GM21717 (cell line): ENCODE results near the gene PRKCQ.
A peak's percentile ranks its signal among the peaks of the same experiment; 100 is the strongest.

ENCODE experiments used
- ATAC-seq: cut with Tn5 transposase; IDR thresholded peaks from one replicate; pipeline ENCODE4 v1.9.1; 2021; ENCODE audit warnings: mild to moderate bottlenecking, moderate library complexity; ENCODE audit not compliant: unreplicated experiment

PRKCQ gene

GRCh38 chr10:6409971-6410643 lies 170.0 kb downstream of the PRKCQ start:
- no peak for ATAC-seq

- no peak for ATAC-seq
These were observed 171.3 kb downstream of the PRKCQ start for GRCh38 chr10:6408799-6409198.

GRCh38 chr10:6407034-6407721 lies 172.9 kb downstream of the PRKCQ start:
- ATAC-seq, result no peak

GRCh38 chr10:6406220-6407033 lies 173.6 kb downstream of the PRKCQ start:
- no peak for ATAC-seq

- ATAC-seq, result no peak
These were observed 174.4 kb downstream of the PRKCQ start for GRCh38 chr10:6405713-6406112.

GRCh38 chr10:6404127-6405072 lies 175.7 kb downstream of the PRKCQ start:
- ATAC-seq, result no peak

GRCh38 chr10:6402960-6403359 lies 177.1 kb downstream of the PRKCQ start:
- no peak for ATAC-seq

GRCh38 chr10:6402349-6402709 lies 177.7 kb downstream of the PRKCQ start:
- no peak for ATAC-seq

GRCh38 chr10:6401558-6402348 lies 178.3 kb downstream of the PRKCQ start:
- peak; percentile 66 for ATAC-seq

GRCh38 chr10:6400821-6401465 lies 179.1 kb downstream of the PRKCQ start:
- ATAC-seq, result no peak

GRCh38 chr10:6400331-6400730 lies 179.7 kb downstream of the PRKCQ start:
- no peak for ATAC-seq

- ATAC-seq, result no peak
These were observed 180.2 kb downstream of the PRKCQ start for GRCh38 chr10:6399879-6400278.

- ATAC-seq, result no peak
These were observed 180.8 kb downstream of the PRKCQ start for GRCh38 chr10:6399231-6399741.

- no peak for ATAC-seq
These were observed 181.7 kb downstream of the PRKCQ start for GRCh38 chr10:6398399-6398798.

- ATAC-seq, result no peak
These were observed 183.4 kb downstream of the PRKCQ start for GRCh38 chr10:6396652-6397051.

GRCh38 chr10:6396226-6396625 lies 183.8 kb downstream of the PRKCQ start:
- ATAC-seq, result no peak

GRCh38 chr10:6395606-6396005 lies 184.5 kb downstream of the PRKCQ start:
- ATAC-seq, result no peak

GRCh38 chr10:6394084-6394483 lies 186.0 kb downstream of the PRKCQ start:
- ATAC-seq, result no peak

GRCh38 chr10:6393168-6393567 lies 186.9 kb downstream of the PRKCQ start:
- no peak for ATAC-seq
